ENCODE data around the gene ETV1.

ETV1 gene

DNA sequence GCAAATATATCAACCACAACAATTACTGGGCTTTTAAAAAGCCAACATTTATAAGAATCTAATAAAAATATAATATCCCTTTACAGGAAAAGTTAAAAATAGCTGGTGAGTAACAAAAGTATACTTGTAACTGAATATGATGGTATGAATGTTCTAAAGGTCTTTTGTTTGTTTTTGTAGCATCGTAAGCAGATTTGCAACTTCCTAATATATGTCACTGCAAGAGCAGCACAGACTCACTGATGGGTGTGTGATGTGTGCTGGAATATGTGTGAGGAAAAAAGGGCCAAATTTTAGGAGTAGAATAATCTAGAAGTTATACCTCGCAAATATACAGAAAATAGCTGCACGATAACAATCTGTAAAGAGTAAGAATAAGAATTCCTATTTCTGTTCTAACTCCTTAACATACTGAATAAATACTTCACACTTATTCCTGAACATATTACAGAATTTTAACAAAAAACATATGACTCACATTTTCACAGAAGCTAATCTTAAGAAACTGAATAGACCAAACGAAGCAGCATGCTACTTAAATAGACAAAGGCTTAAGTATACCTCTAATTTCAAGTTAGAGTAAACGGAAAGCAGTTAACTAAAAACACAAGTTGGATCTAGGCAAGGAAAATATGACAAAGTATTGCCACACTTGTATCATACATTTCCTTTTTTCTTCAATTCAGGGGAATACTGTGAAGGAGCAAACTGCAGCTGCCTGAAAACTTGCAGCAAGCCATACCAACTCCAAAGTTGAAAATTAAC is 9.6 kb downstream of the ETV1 start:
- no peak overlapping the region for H3K9ac ChIP-seq (ENCODE audit: low read depth, low read length, poor library complexity, severe bottlenecking)
- no peaks in the 10 kb centered on the region for H3F3A ChIP-seq (ENCODE audit: low read depth)
- H2AFZ ChIP-seq (ENCODE audit: low read length) = no peak overlapping the region
- H3K27me3 ChIP-seq (ENCODE audit: insufficient read depth, low read length, poor library complexity, severe bottlenecking) = no peaks in the 10 kb centered on the region
- no peaks in the 10 kb centered on the region for H3K36me3 ChIP-seq (ENCODE audit: insufficient read depth, low read length)
- TF ChIP-seq, protein P1, sequence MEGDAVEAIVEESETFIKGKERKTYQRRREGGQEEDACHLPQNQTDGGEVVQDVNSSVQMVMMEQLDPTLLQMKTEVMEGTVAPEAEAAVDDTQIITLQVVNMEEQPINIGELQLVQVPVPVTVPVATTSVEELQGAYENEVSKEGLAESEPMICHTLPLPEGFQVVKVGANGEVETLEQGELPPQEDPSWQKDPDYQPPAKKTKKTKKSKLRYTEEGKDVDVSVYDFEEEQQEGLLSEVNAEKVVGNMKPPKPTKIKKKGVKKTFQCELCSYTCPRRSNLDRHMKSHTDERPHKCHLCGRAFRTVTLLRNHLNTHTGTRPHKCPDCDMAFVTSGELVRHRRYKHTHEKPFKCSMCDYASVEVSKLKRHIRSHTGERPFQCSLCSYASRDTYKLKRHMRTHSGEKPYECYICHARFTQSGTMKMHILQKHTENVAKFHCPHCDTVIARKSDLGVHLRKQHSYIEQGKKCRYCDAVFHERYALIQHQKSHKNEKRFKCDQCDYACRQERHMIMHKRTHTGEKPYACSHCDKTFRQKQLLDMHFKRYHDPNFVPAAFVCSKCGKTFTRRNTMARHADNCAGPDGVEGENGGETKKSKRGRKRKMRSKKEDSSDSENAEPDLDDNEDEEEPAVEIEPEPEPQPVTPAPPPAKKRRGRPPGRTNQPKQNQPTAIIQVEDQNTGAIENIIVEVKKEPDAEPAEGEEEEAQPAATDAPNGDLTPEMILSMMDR (conservative IDR thresholded peaks at IDR 0.05; ENCODE audit: low read length) = no peak
- TF ChIP-seq EZH2phosphoT487 (IDR thresholded peaks at IDR 0.05; ENCODE audit: borderline replicate concordance) = no peak
- H3K79me2 ChIP-seq (ENCODE audit: insufficient read depth, low read length) = no peaks in the 10 kb centered on the region
- H3K9me3 ChIP-seq (ENCODE audit: insufficient read depth, low read depth, low read length) = no peaks in the 10 kb centered on the region
- H4K20me1 ChIP-seq (ENCODE audit: insufficient read depth, low read length, poor library complexity, severe bottlenecking) = no peaks in the 10 kb centered on the region
- no peaks in the 10 kb centered on the region for H3K4me1 ChIP-seq (ENCODE audit: insufficient read depth, low read length, poor library complexity, severe bottlenecking)
- no peak overlapping the region for H3K4me2 ChIP-seq (ENCODE audit: low read depth, low read length, poor library complexity, severe bottlenecking)
- H3K4me3 ChIP-seq (ENCODE audit: low read length, poor library complexity, severe bottlenecking) = no peak overlapping the region
- H3K9me2 ChIP-seq (replicated peaks; ENCODE audit: low read depth, low read length) = no peaks in the 10 kb centered on the region

DNA sequence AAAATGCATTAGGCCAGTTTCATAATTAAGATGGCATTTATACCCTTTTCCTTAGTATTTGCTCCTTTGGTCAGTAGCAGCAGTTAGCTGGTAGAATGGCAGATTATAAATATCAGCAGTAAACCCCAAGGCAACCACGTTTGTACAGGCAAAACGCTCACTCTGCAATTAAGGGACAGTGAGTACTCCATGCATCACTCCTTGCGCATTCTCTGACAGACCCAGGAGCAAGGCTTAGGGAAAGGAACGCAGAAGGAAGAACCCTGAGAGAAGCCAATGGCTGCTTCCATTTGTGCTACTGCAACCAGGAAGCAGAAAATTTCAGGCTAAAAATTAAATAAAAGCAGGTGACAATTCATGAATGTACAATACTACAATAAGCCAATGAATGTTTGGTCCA is 12.9 kb downstream of the ETV1 start:
- Histone ChIP-seq H3K79me2 (ENCODE audit: insufficient read depth, low read length) (no peaks in the 10 kb centered on the region), H3K9me2 (replicated peaks; ENCODE audit: low read depth, low read length) (no peaks in the 10 kb centered on the region), H2AFZ (ENCODE audit: low read length) (no peak overlapping the region), H3K4me2 (ENCODE audit: low read depth, low read length, poor library complexity, severe bottlenecking) (no peak overlapping the region), H3F3A (ENCODE audit: low read depth) (no peaks in the 10 kb centered on the region), H3K9me3 (ENCODE audit: insufficient read depth, low read depth, low read length) (no peaks in the 10 kb centered on the region), H3K27me3 (ENCODE audit: insufficient read depth, low read length, poor library complexity, severe bottlenecking) (no peaks in the 10 kb centered on the region), H4K20me1 (ENCODE audit: insufficient read depth, low read length, poor library complexity, severe bottlenecking) (no peaks in the 10 kb centered on the region), H3K36me3 (ENCODE audit: insufficient read depth, low read length) (no peaks in the 10 kb centered on the region), H3K9ac (ENCODE audit: low read depth, low read length, poor library complexity, severe bottlenecking) (no peak overlapping the region), H3K4me1 (ENCODE audit: insufficient read depth, low read length, poor library complexity, severe bottlenecking) (no peaks in the 10 kb centered on the region), H3K4me3 (ENCODE audit: low read length, poor library complexity, severe bottlenecking) (no peak overlapping the region)
- TF ChIP-seq, protein P1 (conservative IDR thresholded peaks at IDR 0.05; ENCODE audit: low read length) = no peak
- TF ChIP-seq EZH2phosphoT487 (IDR thresholded peaks at IDR 0.05; ENCODE audit: borderline replicate concordance) = no peak

DNA sequence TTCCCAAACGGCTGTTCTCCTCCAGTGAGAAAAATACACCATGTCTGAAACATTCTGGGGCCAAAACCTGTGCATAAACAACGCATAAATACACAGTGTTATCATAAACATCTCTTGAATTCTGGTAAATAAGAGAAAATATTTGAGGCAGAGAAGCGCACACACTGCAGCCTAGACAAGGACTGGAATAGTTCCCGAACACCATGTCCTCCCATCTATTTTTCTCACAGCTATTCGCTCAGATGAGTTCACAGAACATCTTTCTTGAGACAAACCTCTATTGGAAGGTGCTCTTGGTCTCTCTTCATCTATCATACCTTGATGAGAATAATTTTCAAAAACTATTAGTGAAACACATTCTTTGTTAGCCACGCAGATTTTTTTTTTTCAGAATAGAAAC is 24.4 kb downstream of the ETV1 start:
- H3F3A ChIP-seq (ENCODE audit: low read depth) = no peaks in the 10 kb centered on the region
- H3K4me1 ChIP-seq (ENCODE audit: insufficient read depth, low read length, poor library complexity, severe bottlenecking) = no peaks in the 10 kb centered on the region
- no peak overlapping the region for H2AFZ ChIP-seq (ENCODE audit: low read length)
- no peak overlapping the region for H3K4me3 ChIP-seq (ENCODE audit: low read length, poor library complexity, severe bottlenecking)
- no peaks in the 10 kb centered on the region for H3K27me3 ChIP-seq (ENCODE audit: insufficient read depth, low read length, poor library complexity, severe bottlenecking)
- no peaks in the 10 kb centered on the region for H3K79me2 ChIP-seq (ENCODE audit: insufficient read depth, low read length)
- no peaks in the 10 kb centered on the region for H3K36me3 ChIP-seq (ENCODE audit: insufficient read depth, low read length)
- H3K9me3 ChIP-seq (ENCODE audit: insufficient read depth, low read depth, low read length) = no peaks in the 10 kb centered on the region
- no peak overlapping the region for H3K9ac ChIP-seq (ENCODE audit: low read depth, low read length, poor library complexity, severe bottlenecking)
- TF ChIP-seq, protein P1 (conservative IDR thresholded peaks at IDR 0.05; ENCODE audit: low read length) = no peak
- no peak for TF ChIP-seq EZH2phosphoT487 (IDR thresholded peaks at IDR 0.05; ENCODE audit: borderline replicate concordance)
- no peaks in the 10 kb centered on the region for H4K20me1 ChIP-seq (ENCODE audit: insufficient read depth, low read length, poor library complexity, severe bottlenecking)
- H3K4me2 ChIP-seq (ENCODE audit: low read depth, low read length, poor library complexity, severe bottlenecking) = no peak overlapping the region
- no peaks in the 10 kb centered on the region for H3K9me2 ChIP-seq (replicated peaks; ENCODE audit: low read depth, low read length)
